HG03064 (cell line): ENCODE data around the gene ELOB.

Experiments used
- ATAC-seq: cut with Tn5 transposase; IDR thresholded peaks from one replicate; pipeline ENCODE4 v1.9.1; 2021; ENCODE audit warnings: low read depth; ENCODE audit not compliant: unreplicated experiment

Gene ELOB

DNA sequence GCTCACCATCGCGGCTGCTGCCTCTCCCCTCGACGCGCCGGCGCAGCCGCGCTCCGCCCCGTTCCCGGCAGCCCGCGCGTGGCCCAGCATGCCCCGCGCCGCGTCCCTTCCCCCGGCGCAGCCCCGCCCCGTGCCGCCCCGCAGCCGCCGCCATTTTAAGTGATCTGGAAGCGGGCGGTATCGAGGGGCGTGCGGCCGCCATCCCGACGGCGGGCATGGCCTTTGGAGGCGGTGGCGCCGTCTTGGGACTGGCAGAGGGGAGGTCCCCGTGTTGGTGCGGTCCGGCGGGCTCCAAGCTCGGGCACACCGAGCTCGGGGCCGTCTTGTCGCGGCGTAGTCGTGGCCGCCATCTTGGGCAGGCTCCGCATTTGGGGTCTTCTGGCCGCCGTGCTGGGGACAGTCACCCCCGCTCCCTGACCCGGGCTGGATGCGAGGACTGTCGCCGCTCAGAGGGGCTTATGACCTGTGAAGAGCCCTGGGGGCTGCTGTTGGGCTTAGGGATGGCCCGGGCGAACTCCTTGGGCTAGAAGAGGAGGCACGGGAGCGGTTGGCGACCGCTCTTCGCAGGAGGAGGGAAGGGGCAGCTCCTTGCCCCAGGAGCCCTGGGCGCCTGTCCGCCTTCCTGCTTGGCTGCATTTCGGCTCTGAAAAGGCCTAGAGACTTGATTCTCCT is at the start of gene ELOB:
Gene ELOB, minus strand, starts transcription at position 50 of the 672 bp plus-strand sequence. Its CDS starts 41 bp downstream, at position 9.
- peak; percentile 66 for ATAC-seq

DNA sequence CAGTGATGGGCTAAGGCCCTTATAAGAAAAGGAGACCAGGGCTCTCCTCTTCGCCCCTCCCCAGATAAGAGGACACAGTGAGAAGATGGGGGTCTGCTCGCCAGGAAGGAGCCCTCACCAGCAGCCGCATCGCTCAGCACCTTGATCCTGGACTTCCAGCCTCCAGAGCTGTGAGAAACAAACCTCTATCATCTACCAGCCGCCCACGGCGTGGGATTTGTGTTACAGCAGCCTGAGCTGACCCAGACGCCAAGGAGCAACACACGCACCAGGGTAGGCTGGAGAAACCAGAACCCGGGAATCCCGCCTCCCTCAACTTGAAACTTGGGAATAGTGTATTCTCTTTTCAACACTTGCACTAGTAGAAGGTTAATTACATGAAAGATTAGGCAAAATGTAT is 48.8 kb upstream of the ELOB start:
- no peak for ATAC-seq

DNA sequence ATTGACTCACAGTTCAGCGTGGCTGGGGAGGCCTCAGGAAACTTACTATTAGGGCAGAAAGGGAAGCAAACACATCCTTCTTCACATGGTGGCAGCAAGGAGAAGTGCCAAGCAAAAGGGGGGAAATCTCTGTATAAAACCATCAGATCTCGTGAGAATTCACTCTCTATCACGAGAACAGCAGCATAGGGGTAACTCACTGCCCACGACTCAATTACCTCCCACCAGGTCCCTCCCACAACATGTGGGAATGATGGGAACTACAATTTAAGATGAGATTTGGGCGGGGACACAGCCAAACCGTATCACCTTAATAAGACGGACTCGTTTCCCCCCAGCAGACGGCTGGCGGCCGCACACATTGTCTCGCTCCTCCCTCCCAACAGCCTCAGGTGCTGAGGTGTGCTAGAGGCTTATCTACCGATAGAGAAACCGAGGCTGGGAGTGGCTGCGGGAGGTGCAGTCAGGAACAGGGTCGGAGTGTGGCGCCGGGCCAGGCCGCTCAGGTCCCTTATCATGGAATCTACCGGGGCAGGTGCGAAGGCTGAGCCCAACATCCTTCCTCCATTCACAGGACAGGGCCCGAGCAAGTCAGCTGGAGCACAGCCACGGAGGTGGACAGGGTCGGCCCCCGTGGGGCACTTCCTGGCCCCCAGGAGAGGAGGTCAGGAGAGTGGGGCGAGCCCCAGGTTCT is 48.1 kb upstream of the ELOB start:
- ATAC-seq, result no peak

DNA sequence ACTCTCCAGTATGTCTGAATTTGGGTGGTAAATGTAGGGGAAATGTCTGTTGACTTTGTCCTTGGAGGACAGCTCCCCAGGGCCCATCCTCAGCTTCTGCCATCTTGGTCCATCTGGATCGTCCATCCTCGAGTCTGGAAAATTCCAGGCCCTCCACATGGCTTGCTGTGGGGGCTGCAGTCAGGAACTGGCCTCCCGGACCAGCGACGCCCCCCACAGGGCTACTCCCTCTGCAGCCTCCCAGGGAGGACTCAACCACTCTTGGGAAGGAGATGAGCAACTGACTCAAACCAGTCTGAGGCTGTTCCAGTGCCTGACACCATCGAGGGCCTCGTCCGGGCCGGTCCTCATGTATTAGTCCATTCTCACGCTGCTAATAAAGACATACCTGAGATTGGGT is 47.5 kb upstream of the ELOB start:
- no peak for ATAC-seq

GRCh38 chr16:2822496-2822895 is 45.4 kb upstream of the ELOB start:
- no peak for ATAC-seq

- ATAC-seq, result no peak
These were observed 45.0 kb upstream of the ELOB start for GRCh38 chr16:2822158-2822495.

GRCh38 chr16:2821487-2822157 is 44.5 kb upstream of the ELOB start:
- no peak for ATAC-seq

GRCh38 chr16:2820836-2821486 is 43.9 kb upstream of the ELOB start:
- ATAC-seq, result no peak

DNA sequence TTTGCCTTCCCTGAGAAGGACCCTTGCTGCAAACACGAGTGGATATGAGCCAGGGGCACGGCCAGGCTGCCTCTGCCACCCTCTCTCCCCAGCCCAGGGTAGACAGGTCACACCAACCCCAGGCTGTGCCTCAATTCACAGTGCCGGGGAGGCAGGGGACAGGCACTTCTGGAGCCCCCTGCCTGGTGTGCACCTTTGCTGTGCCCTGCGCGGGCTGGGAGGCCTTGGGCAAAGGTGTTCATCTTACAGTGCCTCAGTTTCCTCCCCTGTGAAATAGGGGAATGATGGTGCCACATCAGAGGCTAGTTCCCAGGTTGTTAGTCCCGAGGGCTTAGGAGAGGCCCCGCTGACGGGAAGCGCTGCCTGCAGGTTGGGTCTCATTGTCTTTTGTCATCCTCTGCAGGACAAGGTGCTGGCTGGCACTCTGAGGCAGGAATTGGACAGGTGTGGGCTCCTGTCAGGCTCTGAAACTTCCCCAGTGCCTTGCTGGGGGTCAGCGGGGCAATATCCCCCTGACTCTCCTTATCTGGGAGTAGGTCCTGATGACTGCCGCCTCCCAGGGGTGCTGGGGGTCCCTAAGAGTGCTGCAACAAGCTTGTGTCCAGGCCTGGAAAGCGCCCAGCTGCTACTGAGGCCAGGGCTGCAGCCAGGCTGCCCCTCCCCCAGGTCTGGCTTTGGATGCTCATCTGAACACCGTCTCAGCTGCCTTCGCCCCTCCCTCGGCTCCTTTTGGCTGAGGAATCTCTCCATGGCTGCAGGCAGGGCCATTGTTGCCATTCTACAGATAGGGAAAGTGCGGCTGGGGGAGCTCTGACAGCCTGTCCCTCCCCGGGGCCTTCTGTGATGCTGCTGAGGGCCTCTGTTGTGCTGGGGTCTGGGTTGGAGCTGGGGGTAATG is 43.1 kb upstream of the ELOB start:
- no peak for ATAC-seq

DNA sequence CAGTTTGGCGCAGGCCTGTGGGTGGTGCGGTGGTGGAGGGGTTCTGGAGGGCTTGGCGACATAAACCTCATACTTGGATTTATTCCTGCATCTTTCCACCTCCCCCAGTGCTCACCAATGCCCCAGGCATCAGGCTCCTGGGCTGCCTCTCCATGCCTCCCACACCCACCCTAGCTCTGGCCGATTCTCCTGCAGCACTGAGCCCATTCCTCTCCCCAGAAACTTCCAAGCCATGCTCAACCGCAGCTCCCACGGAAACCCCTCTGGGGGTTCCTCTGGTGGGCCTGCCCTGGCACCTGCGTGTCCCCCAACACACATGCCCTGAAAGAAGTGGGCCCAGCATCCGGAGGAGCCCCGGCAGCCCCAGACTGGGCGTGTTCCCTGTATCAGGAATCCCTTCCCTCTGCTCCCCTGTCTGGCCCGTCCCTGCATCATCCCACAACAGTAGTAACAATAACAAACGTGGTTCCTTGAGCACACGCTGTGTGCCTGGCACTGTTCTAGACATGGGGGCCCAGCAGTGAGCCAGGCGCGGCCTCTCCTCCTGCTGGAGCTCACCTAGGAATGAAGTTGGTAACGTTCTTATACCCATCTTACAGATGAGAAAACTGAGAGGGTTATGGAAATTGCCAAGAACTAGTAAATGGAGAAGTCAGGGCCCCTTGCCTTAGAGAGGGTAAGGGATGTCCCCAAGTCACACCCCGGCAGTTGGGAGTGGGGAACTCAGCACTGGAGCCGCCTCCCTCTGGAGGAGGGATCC is 42.3 kb upstream of the ELOB start:
- no peak for ATAC-seq

- no peak for ATAC-seq
These were observed 41.3 kb upstream of the ELOB start for GRCh38 chr16:2818272-2818876.

DNA sequence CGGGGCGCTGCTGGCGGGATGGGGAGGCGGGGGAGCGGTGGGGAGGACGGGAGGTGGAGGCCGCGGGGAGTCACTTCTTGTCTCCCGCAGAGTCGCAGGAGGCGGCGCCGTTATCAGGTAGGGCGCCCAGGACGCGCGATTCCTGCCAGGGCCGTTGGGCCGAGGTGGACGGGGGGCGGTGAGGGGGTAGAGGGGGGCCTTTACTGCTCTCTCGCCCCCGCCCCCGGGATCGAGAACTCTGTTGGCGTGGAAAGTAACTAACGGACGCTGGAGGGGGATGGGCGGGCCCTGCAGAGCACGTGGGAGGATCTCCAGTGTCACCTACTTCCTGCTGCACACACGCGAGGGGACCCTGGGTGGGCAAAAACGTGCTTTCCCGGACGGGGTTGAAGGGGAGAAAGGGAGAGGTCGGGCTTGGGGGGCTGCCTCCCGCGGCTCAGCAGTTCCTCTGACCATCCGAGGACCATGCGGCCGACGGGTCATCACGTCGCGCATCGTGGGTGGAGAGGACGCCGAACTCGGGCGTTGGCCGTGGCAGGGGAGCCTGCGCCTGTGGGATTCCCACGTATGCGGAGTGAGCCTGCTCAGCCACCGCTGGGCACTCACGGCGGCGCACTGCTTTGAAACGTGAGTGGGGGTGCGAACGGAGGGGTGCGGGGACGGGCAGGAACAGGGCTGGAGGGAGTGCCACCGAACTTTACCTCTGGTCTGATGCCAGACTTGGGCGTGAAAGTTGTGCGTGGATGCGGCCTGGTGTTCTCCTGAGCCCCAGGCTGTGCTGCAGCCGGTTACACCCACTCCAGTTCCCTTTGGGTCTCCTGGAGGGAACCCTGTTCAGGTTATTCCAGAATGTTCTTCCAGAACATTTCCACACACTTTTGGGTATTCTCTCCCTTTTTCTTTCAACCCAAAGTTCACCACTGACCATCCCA is 40.5 kb upstream of the ELOB start:
- ATAC-seq, result no peak

GRCh38 chr16:2816751-2817339 is 39.8 kb upstream of the ELOB start, which contains the start of gene PRSS21:
Gene PRSS21 (plus strand): TSS chr16:2817237. CDS start chr16:2817269, 32 bp downstream.
- no peak for ATAC-seq

DNA sequence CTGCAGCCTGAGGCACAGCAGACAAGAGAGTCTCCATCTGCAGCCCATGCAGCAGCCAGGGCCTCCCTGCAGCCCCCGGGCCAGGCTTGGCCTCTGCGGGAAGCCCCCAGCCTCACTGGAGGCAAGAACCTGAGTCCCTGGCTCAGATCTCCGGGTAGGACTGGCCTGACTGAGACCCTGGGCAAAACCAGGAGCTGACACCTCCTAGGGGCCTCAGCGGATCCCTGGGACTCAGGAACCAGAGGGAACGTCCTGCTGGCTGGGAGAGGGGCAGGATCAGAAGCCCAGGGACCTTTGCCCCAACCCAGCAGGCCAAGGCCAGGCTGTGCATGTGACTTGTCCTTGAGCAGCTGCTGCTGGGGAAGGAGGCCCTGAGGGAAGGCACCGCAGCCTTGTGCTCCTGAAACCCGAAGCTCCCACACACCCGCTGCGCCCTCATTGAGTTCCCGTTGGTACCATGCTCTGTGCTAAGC is 38.3 kb upstream of the ELOB start:
- ATAC-seq, result no peak

DNA sequence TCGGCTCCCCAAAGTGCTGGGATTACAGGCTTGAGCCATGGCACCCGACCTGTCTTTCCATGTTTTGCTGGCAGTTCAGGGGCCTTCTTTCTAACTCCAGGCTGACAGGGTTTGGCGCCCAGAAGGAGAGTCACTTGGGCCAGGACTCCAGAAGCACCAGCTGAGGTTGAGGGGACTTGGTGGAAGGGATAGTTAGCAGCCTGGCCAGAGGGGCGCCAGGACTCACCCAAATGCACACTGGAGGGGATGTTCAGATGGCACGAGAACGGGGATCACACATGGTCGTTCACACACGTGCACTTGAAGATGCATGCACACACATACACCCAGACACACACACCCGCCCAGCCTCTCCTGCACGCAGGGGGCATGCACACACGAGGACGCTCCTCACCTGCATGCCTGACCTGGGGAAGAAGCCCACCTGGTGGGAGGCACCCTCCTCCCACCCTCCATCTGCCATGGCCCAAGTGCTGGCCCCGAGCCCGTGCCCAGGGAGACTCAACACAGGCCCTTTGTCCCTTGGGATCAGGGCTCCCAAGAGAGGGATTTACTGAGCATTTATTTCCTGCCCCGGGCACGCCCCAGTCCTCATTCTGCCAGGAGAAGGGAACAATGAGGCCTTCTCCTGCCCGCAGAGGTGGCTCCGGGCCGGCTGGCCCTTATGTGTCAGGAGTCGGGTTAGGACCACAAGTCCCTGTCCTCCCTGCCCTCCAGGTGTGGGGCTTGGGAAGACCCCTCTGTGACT is 37.6 kb upstream of the ELOB start:
- ATAC-seq, result no peak

DNA sequence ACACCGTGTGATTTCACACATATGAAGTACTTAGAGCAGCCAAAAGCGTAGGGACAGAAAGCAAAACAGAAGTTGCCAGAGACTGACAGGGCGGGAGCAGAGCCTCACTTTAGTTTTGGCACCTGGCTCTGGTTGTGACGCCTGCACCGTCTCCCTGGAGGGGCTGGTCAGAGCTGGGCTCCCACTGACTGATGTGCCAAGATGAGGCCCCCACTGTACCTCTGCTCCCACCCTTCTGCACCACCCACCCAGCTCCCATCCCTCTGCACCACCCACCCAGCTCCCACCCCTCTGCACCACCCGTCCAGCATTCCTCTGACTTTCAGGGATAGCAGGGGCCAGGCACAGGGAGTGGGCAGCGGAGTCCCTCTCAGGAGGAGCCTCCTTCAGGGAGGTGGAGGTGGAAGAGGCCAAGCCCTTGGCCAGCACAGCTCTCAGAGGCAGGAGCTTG is 36.7 kb upstream of the ELOB start:
- no peak for ATAC-seq
